ENCODE measurements around the gene SHC4. TPM values are rescaled to one million over a fixed set of nuclear protein-coding genes. Genes with fewer than 3 reads are reported as not detected.

Gene SHC4
- total RNA-seq, 2 experiments from 2014 or later: 0.41 to 1.3 TPM

DNA sequence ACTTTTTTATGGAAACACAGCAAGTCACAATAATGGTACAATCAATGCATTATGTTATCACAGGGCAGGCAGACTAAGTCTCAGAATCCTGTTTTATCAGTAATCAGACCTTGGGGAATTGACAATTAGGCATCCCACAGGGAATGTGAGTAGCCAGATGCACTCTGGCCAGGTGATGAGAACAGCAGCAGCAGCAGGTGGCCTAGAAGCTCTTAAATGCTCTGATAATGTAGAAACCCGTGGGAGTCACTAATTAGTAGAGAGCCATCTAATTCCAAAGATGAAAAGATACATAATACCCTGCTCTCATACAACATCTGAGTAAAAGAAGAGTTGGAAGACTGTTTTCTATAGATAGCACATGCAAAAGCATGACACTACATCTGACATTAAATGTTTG is 165.4 kb downstream of the SHC4 start:
- TF ChIP-seq CTCF (conservative IDR thresholded peaks at IDR 0.05; ENCODE audit: low read length) (no peak), EZH2phosphoT487 (IDR thresholded peaks at IDR 0.05; ENCODE audit: borderline replicate concordance, low read depth, low read length) (no peak)
- Histone ChIP-seq H4K20me1 (ENCODE audit: insufficient read depth, low read length) (peaks cover 6% of the 10 kb centered on the region), H3K36me3 (ENCODE audit: insufficient read depth, low read length) (peaks cover 78% of the 10 kb centered on the region), H3K79me2 (ENCODE audit: insufficient read depth, low read depth, low read length) (peaks cover 44% of the 10 kb centered on the region; the same call in 1 of the 2 replicates), H3K4me2 (ENCODE audit: low read length) (no peak overlapping the region), H3K9me2 (ENCODE audit: insufficient read depth, low read length) (no peaks in the 10 kb centered on the region), H3K9me3 (ENCODE audit: low read length) (no peaks in the 10 kb centered on the region), H3K4me3 (ENCODE audit: low read depth, low read length, poor library complexity, severe bottlenecking) (no peak overlapping the region), H2AFZ (ENCODE audit: low read length) (no peak overlapping the region), H3K4me1 (ENCODE audit: insufficient read depth, low read length, poor library complexity, severe bottlenecking) (no peaks in the 10 kb centered on the region), H3K27ac (ENCODE audit: low read depth, low read length, poor library complexity, severe bottlenecking) (no peak overlapping the region)
- POLR2A ChIA-PET: interaction anchor here (1.3 kb wide), 1 partner anchor 9 kb away, joined by 7 read pairs; no protein-coding TSS in a partner anchor
- BruUV-seq (replicated peaks): no TSS peak
- intact Hi-C loops (cut with micrococcal nuclease; ENCODE audit: unreplicated experiment): no loop called here
- DNase-seq (ENCODE audit: low spot score): no peak
- CTCF ChIA-PET (ENCODE audit: unreplicated experiment): no interaction called here

DNA sequence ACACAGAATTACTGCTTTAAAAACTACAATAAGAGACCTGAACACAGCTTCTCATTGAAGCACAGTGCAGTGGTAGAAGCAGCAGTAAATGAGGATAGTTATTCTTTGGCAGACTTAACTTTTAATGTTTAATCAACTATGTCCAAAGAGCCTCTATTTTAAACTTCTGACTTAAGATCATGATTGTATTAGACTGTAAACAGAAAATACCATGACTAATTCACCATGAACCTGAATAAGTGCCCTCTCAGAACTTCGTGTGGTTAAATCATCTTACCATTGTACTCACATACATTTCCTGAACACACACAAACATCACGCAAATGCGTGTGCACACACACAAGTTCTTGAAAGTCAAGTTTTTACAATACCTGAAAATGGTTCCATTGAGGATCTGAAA is 166.8 kb downstream of the SHC4 start:
- BruUV-seq (replicated peaks): no TSS peak
- Histone ChIP-seq H3K79me2 (ENCODE audit: insufficient read depth, low read depth, low read length) (peaks cover 34% of the 10 kb centered on the region; the same call in 1 of the 2 replicates), H2AFZ (ENCODE audit: low read length) (no peak overlapping the region), H3K4me3 (ENCODE audit: low read depth, low read length, poor library complexity, severe bottlenecking) (no peak overlapping the region), H4K20me1 (ENCODE audit: insufficient read depth, low read length) (peaks cover 6% of the 10 kb centered on the region), H3K4me2 (ENCODE audit: low read length) (no peak overlapping the region), H3K4me1 (ENCODE audit: insufficient read depth, low read length, poor library complexity, severe bottlenecking) (no peaks in the 10 kb centered on the region), H3K9me3 (ENCODE audit: low read length) (no peaks in the 10 kb centered on the region), H3K27ac (ENCODE audit: low read depth, low read length, poor library complexity, severe bottlenecking) (no peak overlapping the region), H3K36me3 (ENCODE audit: insufficient read depth, low read length) (peaks cover 81% of the 10 kb centered on the region), H3K9me2 (ENCODE audit: insufficient read depth, low read length) (no peaks in the 10 kb centered on the region)
- intact Hi-C loops (cut with micrococcal nuclease; ENCODE audit: unreplicated experiment): no loop called here
- ChIA-PET CTCF (ENCODE audit: unreplicated experiment) (no interaction called here), POLR2A (no interaction called here)
- TF ChIP-seq CTCF (conservative IDR thresholded peaks at IDR 0.05; ENCODE audit: low read length) (no peak), EZH2phosphoT487 (IDR thresholded peaks at IDR 0.05; ENCODE audit: borderline replicate concordance, low read depth, low read length) (no peak)
- no peak for DNase-seq (ENCODE audit: low spot score)

GRCh38 chr15:48796521-48796920 is 167.2 kb downstream of the SHC4 start:
- H2AFZ ChIP-seq (ENCODE audit: low read length): no peak overlapping the region
- BruUV-seq (replicated peaks): no TSS peak
- no peak overlapping the region for H3K4me2 ChIP-seq (ENCODE audit: low read length)
- H3K9me3 ChIP-seq (ENCODE audit: low read length): no peaks in the 10 kb centered on the region
- H3K4me3 ChIP-seq (ENCODE audit: low read depth, low read length, poor library complexity, severe bottlenecking): no peak overlapping the region
- peaks cover 82% of the 10 kb centered on the region for H3K36me3 ChIP-seq (ENCODE audit: insufficient read depth, low read length)
- H3K79me2 ChIP-seq (ENCODE audit: insufficient read depth, low read depth, low read length): peaks cover 34% of the 10 kb centered on the region; the same call in 1 of the 2 replicates
- no peaks in the 10 kb centered on the region for H3K9me2 ChIP-seq (ENCODE audit: insufficient read depth, low read length)
- ChIA-PET CTCF (ENCODE audit: unreplicated experiment) (no interaction called here), POLR2A (no interaction called here)
- no peak for TF ChIP-seq CTCF (conservative IDR thresholded peaks at IDR 0.05; ENCODE audit: low read length)
- no peak for TF ChIP-seq EZH2phosphoT487 (IDR thresholded peaks at IDR 0.05; ENCODE audit: borderline replicate concordance, low read depth, low read length)
- intact Hi-C loops (cut with micrococcal nuclease; ENCODE audit: unreplicated experiment): no loop called here
- peaks cover 6% of the 10 kb centered on the region for H4K20me1 ChIP-seq (ENCODE audit: insufficient read depth, low read length)
- H3K4me1 ChIP-seq (ENCODE audit: insufficient read depth, low read length, poor library complexity, severe bottlenecking): no peaks in the 10 kb centered on the region
- no peak overlapping the region for H3K27ac ChIP-seq (ENCODE audit: low read depth, low read length, poor library complexity, severe bottlenecking)
- DNase-seq (ENCODE audit: low spot score): no peak

Measured in OCI-LY7 (cell line).